ENCODE measurements around the gene MUC6.

MUC6 gene

DNA sequence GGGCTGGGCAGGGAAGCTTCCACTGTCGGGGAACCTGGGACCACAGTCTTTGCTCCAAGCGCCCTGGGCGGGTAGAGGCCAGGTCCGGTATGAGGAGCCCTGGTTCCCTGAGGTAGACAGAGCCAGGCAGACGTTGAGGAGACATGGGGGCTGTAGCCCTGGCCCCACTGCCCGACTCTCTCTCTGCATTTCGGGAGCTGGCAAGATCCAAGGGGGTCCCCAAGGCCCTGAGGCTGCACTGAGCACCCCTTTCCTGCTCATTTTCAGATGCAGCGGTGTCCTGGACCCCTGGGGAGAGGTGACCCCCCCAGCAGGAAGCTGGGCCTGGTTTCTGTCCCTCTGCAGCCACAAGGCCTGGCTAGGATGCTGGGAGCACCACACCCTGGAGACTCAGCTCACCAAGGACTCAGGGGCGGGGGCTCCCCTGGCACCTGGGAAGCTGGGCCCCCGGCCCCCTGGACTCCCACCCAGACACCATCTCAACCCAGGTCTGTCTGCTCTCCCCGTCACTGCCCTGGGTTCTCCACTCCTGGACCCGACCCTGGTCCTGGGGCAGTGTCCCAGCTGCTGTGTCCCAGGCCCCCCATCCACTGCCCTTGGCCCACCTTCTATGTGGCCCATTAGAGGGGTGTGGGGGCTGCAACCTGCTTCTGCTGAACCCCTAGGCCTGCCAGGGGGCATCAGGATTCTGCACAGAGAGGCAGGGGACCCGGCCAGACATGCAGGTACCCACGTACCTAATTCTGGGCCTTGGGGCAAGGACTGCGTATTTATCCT lies 15.0 kb upstream of the MUC6 start:
- DNase-seq (ENCODE audit: low read depth in 1 of 2, low spot score in 1 of 2) = no peak

DNA sequence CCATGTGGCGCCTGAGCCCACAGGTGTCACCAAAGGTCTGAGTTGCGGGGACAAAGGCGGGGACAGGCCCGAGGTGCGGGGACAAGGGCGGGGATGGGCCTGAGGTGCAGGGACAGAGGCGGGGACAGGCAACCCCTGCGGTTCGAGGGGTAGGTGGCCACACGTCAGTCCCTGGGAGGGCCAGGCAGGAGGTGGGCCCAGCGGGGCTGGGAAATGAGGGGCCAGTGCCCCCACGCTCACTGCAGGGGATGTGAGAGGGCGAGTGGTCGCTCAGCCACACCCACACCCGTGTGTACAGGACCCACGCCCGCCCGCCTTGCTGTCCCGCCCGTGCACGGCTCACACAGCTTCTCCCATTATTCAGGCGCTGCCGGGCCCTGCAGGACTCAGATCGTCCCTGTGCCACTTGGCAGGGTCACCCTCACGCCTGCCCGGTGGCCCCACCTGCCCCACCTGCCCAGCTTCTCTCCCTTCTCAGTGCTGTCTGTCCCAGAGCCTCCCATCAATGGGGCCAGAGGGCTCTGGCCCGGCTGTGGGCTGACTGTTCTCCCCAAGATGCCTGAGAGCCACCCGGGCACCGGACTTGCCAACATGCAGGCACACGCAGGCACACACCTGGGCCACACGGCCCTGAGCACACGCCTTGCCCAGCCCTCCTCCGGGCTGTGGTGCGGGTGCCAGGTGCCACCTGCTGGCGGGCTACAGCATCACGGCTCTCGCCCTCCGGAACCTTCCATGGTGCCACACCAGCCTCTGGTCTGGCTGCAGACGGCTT lies 14.2 kb upstream of the MUC6 start:
- DNase-seq (ENCODE audit: low read depth in 1 of 2, low spot score in 1 of 2) = peak; percentile 53 to 66

DNA sequence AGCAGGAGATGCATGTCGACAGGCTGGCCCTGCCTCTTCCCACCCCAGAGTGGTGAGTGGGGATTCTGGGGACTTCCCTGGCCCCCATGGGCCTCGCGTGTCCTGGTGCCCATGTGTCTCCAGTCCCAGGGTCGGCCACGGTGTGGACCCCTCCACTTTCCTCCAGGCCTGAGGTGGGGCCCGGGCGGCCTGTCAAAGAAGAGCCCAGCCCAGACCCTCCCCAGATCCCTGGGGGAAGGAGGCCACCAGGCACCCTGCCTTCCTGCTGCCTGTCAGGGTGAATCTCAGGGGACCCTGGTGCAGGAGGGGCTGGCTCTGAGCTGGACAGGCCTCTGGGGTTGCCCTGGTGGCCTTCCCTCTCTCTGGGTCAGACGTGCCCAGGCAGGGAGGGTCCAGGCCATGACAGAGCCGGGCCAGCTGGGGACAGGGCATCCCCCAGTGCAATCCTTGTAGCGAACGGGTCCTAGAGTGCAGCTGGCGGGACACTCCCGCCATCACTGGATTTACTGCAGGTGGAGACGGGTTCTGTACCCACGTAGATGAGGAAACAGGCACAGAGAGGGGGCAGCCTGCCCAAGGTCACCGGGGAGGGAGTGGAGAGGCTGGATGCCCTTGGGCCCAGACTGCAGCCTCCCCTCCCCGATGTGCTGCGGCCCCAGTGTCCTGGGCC lies 13.5 kb upstream of the MUC6 start:
- no peak for DNase-seq (ENCODE audit: low read depth in 1 of 2, low spot score in 1 of 2)

DNA sequence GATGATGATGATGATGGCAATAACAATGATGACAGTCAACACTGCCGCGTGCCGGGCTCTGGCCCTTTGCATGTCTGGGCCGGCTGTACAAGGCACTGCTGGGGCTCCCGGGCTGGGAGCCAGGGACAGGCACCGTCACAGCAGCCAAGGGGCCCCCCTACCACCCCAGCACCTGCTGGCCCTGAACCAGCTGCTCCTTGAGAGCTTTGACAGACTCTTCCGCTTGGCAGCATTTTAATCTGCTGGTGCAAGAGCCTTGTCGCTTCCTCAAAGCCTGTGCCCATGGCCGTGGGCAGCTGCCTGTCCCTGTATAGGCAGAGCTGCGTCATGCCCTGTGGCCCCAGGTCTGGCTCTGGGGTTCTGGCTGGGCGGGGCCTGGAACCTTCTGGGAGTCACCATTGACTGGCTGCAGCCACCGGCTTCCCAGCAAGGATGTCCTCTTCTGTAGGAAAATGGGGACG lies 12.9 kb upstream of the MUC6 start:
- DNase-seq (ENCODE audit: low read depth in 1 of 2, low spot score in 1 of 2) = no peak

DNA sequence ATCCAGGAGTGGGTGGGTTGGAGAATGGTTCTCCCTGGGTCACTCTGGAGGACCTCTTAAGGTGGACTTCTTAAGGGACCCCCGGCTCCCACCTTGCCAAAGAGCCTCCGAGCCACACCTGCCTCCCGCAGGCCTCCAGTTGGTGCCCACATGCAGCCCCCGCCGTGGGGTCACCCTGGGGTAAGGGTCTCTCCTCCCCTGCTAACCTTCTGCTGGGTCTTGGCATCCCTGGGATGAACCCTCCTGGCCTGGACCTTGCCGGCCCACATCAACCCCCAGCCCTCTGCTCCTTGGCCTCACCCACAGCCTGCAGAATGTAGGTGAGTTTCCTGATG lies 12.5 kb upstream of the MUC6 start:
- no peak for DNase-seq (ENCODE audit: low read depth in 1 of 2, low spot score in 1 of 2)

DNA sequence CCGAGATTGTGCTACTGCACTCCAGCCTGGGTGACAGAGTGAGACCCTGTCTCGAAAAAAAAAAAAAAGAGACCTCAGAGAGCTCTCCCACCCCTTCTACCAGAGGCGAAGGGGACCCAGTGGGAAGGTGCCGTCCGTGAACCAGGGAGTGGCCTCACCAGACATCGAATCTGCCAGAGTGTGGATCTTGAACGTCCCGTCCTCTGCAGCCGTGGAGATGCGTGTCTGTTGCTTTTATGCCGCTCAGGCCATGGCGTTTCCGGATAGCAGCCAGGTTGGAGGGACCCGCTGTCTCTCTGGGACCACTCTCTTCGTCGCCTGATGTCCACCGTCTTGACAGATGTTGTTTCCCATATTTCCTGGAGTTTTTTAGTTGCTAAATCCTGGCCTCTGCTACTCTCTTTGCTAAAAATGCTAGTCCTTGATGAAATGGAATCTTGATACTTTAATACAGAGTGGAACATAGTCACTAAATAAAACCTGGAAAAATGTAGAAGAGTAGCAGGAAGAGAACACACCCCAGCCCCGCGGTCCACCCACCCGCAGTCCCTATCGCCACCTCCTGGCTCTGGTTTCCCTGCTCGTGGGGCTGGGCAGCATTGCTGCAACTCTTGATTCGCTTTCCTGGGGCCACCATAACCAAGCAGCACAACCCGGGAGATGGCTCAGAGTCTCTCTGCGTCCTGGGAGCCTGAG lies 12.0 kb upstream of the MUC6 start:
- no peak for DNase-seq (ENCODE audit: low read depth in 1 of 2, low spot score in 1 of 2)

DNA sequence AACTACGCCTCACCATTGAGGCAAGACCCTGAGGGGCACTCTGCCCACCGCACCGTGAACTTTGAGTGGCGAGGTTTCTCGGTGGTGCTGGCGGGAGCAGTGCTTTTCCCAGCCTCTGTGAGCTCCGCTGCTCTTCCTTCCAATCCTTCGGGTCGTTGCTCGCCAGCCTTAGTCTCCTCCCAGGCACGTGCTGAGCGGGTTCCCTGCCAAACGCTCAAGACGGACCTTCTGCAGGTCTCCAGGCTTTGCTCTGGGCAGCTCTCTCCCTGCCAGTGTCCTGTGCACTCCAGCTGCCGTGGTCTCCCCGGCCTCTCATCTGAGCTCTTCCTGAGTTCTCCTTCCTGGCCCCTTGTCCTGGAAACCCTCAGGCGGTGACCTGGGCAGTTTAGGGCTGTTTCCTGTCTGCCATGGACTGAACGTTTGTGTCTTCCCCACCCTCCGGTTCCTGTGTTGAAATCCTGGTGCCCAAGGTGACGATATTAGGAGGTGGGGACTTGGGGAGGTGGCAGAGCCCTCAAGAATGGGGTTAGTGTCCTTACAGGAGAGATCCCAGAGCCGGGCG lies 11.2 kb upstream of the MUC6 start:
- DNase-seq (ENCODE audit: low read depth in 1 of 2, low spot score in 1 of 2) = no peak

DNA sequence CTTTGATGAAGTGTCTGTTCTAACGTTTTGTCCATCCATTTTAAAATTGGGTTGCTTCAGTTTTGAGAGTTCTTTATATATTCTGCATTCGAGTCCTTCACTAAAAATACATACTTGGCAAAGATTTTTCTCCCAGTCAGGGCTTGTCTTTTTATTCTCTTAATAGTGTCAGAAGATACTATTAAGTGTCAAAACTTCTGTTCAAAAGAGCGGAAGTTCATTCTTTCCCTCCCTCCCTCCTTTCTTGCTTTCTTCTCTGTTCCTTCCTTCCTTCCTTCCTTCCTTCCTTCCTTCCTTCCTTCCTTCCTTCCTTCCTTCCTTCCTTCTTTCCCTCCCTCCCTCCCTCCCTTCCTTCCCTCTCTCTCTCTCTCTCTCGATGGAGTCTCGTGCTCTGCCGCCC lies 7.6 kb upstream of the MUC6 start:
- DNase-seq (ENCODE audit: low read depth in 1 of 2, low spot score in 1 of 2) = no peak

DNA sequence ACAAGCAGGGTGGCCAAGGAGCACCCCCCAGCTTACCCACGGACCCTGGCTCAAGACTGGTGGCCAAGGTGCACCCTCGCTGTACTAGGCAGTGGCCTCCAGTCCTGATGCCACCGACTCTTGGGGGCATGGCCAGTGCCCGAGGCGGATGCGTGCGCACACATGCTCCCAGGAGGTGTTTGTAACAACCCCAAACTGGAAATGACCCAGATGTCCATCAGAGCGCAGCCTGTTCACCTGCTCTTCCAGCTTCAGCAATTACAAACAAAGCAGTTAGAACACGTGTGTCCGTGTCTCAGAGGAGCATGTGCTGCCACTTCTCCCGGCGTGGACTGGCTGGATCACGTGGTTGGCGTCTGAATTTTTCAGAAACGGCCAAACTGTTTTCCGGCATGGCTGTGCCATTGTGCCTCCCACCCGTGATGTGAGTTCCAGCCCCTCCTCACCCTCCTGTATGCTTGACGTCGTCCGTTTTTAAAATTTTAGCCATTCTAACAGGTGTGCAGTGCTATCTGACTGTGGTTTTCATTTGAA lies 7.1 kb upstream of the MUC6 start:
- no peak for DNase-seq (ENCODE audit: low read depth in 1 of 2, low spot score in 1 of 2)

DNA sequence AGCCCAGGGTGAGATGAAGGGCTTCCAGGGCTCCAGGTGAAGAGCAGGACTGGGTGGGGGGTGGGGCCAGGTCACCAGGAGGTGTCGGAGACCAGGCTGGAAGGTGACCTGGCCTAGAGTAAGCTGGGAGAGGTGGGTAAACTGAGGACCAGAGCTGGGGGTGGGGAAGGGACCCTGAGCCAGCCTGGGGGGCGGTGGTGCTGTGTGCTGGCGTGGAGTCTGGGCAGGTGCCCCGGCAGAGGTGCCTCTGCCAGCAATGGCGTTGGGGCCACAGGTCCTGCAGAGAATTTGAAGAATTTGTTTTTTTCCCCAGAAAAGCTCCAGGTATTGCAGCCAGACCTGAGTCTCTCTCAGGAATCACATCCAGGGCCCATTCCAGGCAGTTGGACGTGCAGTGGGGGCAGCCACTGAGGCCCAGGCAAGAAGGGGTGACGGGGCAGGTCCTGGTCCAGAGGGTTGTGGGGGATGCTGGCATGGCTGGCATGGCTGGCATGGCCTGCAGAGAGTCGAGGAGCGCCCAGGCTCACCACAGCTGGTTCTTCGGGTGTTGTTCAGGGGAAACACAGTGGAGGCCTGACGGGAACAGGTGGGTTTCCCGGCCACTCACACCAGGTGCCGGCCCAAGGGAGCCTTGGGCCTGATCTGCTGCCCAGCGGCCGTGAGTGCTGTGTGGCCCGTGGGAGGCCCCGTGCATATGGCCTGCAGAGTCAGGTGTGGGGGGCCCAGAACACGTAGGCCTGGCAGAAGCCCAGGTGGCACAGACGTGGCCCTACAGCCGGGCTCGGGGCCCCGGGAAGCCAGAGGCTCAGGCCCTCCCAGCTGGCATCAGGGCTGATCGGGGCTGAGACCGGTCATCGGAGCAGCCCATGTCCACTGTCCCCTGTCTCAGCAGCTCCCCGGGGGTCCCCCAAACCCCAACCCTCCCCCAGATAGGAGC lies 6.4 kb upstream of the MUC6 start:
- DNase-seq (ENCODE audit: low read depth in 1 of 2, low spot score in 1 of 2) = no peak

DNA sequence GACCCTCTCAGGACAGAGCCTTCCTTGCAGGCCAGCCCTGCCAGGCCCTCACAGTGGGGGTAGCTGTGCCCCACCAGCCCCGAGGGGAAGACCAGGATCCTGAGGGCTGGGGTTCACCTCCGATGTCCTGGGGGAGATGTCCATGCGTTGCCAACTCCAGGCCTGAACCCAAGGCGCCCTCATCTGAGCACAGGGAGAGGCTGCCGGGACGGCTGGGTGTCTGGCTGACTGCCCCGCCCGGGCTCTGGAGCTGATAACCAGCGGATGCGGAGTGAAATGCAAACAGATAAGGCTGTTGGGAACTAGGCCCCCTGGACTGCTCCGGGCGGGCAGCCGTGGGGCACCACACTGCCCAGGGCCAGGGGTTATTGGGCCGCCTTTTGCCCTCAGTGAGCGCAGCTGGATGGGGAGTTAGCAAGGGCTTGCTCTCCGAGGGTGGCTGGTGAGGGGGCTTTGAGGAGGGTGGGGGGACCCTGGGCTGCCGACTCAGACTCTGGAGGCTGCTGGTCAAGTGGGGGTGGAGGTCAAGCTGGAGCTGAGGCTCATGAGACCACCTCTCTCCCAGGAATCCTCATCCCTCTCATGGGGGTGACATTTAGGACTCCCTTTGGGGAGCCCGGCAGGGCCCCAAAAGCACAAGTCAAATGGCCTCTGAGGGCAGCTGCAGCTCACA lies 5.6 kb upstream of the MUC6 start:
- DNase-seq (ENCODE audit: low read depth in 1 of 2, low spot score in 1 of 2) = no peak

DNA sequence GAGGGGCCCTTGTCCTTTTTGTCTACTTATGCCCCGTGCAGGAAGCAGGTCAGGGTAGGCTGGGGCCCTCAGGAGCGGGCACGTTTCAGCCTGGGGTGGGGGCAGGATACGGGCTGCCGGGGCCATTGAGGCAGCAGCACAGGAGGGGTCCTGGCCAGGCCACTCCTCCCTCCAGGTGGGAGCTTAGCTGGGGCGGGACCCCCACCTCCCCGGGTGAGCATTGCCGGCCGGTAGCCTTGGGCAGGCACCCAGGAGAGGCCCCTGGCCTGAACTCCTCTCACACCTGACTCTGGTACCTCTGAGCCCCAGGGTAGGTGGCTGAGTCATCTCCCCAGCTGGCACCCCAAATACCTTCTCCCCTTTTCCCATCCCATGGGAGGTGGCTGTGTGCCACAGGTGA lies 5.0 kb upstream of the MUC6 start:
- DNase-seq (ENCODE audit: low read depth in 1 of 2, low spot score in 1 of 2) = no peak

DNA sequence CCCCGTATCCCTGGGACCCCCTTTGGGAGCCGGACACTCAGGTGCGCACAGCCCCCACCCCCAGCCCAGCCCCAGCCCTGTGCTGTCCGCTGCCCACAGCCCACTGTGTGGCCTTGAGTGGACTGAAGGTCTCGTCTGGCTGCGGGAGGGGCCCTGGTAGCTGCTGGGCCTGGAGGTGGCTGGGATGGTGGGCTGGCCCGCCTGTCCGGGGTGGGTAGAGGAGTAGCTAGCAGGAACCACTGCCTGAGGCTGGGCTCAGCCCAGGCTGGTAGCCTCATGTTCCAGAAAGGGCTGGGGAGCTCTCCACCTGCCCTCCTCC lies 4.6 kb upstream of the MUC6 start:
- no peak for DNase-seq (ENCODE audit: low read depth in 1 of 2, low spot score in 1 of 2)

DNA sequence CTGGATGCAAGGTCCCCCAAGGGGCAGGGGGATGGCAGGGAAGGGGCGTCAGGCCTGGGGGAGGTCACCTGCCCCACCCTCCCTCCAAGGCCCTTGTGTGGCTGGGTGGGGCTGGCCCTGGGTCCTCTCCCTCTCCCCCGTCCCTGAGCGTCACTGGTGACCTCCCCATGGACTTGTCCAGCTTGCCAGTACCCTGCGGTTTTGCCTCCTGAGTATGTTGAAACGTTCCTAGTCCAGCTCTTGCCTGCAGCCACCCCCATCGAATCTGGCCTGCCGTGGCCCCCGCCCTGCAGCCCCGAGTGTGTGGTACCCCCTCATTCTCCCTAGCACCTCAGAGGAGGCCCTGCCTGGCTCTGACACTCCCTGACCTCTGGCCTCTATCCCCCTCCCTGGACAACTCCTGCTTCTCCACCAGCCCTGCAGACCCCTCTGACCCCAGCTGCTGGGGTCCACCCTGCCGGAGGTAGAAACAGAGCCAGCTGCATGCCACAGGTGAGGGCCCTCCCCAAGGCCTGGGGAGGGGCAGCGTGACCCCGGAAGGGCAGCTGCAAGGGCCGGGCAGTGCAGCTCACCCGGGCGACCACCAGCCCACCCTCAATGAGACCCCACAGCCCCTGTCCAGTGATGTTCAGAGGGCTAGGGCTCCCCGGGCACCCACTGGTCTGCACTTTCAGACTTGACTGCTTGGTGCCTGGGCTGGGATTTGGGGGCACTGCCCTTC lies 4.1 kb upstream of the MUC6 start:
- DNase-seq (ENCODE audit: low read depth in 1 of 2, low spot score in 1 of 2) = no peak

DNA sequence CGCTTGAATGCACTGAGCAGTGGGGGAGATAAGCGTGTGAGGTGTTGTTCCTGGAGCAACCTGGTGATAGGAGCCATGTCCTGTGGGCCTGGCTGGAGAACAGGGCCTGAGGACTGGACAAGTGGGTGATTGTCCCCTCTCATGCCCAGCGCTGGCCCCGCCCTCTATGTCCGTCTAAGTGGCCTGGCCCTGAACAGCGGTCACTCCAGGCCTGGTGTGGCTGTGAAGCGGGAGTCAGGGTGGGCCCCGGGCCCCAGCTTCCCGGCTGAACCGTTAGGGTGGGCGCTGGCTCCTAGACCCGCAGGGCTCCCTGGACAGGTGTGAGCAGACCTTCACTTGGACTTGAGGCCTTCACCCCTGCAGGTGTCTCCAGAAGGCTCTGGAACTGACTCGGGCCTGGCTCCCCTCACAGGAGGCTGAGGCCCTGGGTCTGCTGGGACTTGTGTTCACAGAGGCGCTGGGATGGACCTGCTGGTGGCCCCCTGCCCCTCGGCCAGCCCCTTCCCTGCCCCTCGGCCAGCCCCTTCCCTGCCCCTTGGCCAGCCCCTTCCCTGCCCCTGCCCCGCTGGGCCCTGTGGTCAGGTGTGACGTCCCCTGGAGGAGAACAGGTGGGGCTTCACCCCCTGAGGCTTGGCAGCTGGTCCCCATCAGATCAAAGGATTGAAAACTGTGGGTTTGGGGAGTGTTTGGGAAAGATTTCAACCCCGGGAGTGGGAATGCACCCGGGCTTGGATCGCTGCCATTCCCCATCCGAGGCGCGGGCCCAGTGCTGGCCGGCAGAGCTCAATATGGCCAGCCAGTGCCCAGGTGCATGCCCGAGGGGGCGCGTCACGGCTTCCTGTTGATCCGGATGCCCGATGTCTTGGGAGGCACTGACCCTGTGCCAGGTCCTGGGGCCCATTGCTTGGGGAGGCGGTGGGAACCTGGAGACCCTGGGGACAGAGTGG lies 3.2 kb upstream of the MUC6 start:
- DNase-seq (ENCODE audit: low read depth in 1 of 2, low spot score in 1 of 2) = no peak

DNA sequence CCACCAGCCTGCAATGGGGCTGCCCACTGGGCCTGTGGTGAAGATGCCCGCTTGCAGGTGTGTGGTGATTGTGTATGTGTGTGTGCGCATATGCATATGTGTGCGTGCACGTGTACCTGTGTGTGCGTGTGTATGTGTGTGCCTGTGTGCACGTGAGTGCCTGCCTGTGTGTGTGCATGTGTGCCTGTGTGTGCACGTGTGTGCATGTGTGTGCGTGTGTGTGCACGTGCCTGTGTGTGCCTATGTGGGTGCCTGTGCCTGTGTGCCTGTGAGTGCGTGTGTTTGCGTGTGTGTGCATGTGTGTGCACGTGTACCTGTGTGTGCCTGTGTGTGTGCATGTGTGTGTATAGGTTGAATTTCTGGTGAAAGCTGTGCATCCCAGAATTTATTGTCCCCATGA lies 2.4 kb upstream of the MUC6 start:
- no peak for DNase-seq (ENCODE audit: low read depth in 1 of 2, low spot score in 1 of 2)

DNA sequence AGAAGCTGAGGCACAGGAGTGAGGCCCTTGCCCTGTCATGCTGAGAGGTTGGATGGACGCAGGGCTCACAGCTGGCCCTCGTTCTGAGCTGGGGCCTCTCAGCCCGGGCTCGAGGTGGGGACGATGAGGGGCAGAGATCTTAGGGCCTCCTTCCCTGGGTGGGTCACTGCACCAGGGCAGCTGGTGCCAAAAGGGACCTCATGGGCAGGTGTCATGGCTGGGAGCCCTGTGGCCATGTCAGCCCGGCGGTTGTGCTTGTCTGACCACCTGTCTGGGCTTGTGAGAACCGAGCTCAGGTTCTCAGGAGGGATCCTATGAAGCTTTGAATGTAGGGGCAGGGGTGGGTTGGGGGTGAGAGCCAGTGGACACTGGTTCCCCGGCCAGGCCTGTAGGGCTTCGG lies 1.8 kb upstream of the MUC6 start:
- DNase-seq (ENCODE audit: low read depth in 1 of 2, low spot score in 1 of 2) = no peak

Data from stimulated activated CD4-positive, alpha-beta T cell treated with anti-CD3 and anti-CD28 coated beads, Interleukin-15, amount 100 ng/mL, for 1 hour (primary cell).